Kidney (tissue), 14 donors: ENCODE data around the gene ARMC10. TPM values are rescaled to one million over a fixed set of nuclear protein-coding genes. Genes with fewer than 3 reads are reported as not detected.

Source experiments
- DNase-seq, 5 donors: peaks; one replicate each; pipeline ENCODE4 v3.0.0-alpha.2; 2013 to 2020
- FAIRE-seq: peaks from 2 replicates; lab custom pipeline; 2012; peaks lifted over from hg19 to GRCh38; lab: Jason Lieb, UNC
- H3K27ac ChIP-seq, 2 donors: one replicate each; pipeline ENCODE4 v1.7.0; 2013; ENCODE audit warnings: low read depth in 2 of 2, low read length in 2 of 2, inconsistent platforms in 1 of 2
- H3K27me3 ChIP-seq: one replicate; pipeline ENCODE4 v1.7.1; 2013; ENCODE audit warnings: low read length, inconsistent platforms; ENCODE audit not compliant: control insufficient read depth, insufficient read depth
- H3K36me3 ChIP-seq, 3 donors: one replicate each; pipeline versions ENCODE4 v1.7.0 to v1.7.1; 2013; ENCODE audit warnings: low read length in 3 of 3, control low read depth in 1 of 3, inconsistent platforms in 1 of 3; ENCODE audit not compliant: insufficient read depth in 3 of 3, control insufficient read depth in 2 of 3
- H3K4me1 ChIP-seq, 3 donors: one replicate each; pipeline versions ENCODE4 v1.7.0 to v1.7.1; 2013; ENCODE audit warnings: low read length in 3 of 3, inconsistent platforms in 1 of 3, low read depth in 1 of 3; ENCODE audit not compliant: control insufficient read depth in 2 of 3, insufficient read depth in 2 of 3
- H3K4me3 ChIP-seq, 3 donors: one replicate each; pipeline versions ENCODE4 v1.7.0 to v1.8.1; 2013; ENCODE audit warnings: low read length in 3 of 3, control low read depth in 1 of 3, inconsistent platforms in 1 of 3
- H3K9ac ChIP-seq, 3 donors: one replicate each; pipeline versions ENCODE4 v1.7.0 to v1.7.1; 2013; ENCODE audit warnings: low read length in 3 of 3, control low read depth in 1 of 3, inconsistent platforms in 1 of 3
- H3K9me3 ChIP-seq, 3 donors: one replicate each; pipeline versions ENCODE4 v1.7.0 to v1.7.1; 2013; ENCODE audit warnings: low read length in 3 of 3, control low read depth in 1 of 3, inconsistent platforms in 1 of 3; ENCODE audit not compliant: control insufficient read depth in 2 of 3, insufficient read depth in 1 of 3
- CTCF ChIP-seq: IDR thresholded peaks from 3 replicates; pipeline ENCODE4 v1.5.1; 2012; ENCODE audit warnings: mild to moderate bottlenecking, moderate library complexity, borderline replicate concordance; ENCODE audit not compliant: insufficient read depth; ENCODE audit errors: extremely low read depth
- intact Hi-C: fragments of 100-400 bp; cut with DNase I; formaldehyde crosslinking; loops from one replicate; pipeline ENCODE4 v1.11.1; 2022
- polyA plus RNA-seq: library from polyadenylated mRNA; stranded (reverse); fragments of 350-450 nt; fragmentation: Illumina TruSeq; extraction: RNeasy Lipid Tissue Mini Kit (QIAGEN cat#74804); gene quantifications from one replicate; pipeline ENCODE4 v1.2.3, GENCODE V29; 2014; ENCODE audit warnings: low read depth, low replicate concordance; ENCODE audit not compliant: insufficient read depth
- total RNA-seq: library from RNA; stranded (reverse); fragmentation: NEBNext Ultra II Directional; extraction: Animal tissue kit (Norgen Biotek cat#: 25700); gene quantifications from one replicate; pipeline ENCODE4 v1.2.1, GENCODE V29; 2021
- donor health status: control.
- donor health status: control.
- donor health status: control.
- donor health status: control.
- donor health status: control.
- donor health status: DM: yes; HTN: yes; CAD: no.
- donor health status: Normal renal cell carcinoma (clear cell type).

Gene ARMC10
- total and polyA plus RNA-seq, 2 donors from 2014 or later: 31.5 to 40.7 TPM

DNA sequence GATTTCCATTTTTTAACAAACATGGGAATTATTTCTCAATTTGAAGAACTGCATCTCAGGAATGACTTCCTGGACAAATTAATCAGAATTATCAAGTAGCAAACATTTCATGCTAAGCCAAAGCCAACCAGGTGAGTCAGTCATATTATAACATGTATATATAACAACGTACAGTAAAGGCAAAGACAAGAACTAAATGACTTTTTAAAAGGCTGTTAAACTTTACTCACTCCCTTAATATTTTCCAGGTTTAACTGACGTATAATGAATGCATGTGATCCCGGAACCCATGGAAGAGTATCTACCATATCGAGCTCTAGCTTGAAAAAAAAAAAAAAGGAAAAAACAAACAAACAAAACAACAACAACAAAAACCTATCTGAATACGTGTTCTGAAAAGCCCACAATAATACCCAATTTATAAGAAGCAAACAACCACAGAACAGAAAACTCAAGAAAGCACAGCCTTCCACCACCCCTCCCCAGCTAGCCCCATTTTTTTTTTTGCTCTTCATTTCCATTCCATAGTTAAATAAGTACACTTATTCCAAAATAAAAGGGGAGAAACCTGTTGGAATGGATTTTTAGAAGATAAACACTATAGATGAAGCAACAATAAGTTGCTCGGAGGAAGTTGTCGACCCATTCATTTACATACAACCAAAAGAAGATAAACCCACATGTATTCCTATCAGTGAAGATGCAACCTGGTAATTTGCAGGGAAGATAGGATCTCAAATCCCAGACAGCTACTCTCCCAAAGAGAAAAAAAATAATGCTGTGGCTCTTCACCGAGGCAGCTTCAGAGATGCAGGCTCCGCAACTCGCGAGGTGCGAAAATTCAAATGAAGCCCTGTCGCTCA, 73.4 kb downstream of the ARMC10 start:
- intact Hi-C loops: no loop called here
- peak overlapping the region; percentile 81 to 97 (median 89) for H3K9ac ChIP-seq
- H3K9me3 ChIP-seq: no peaks in the 10 kb centered on the region
- peak overlapping the region; percentile 98 for H3K27ac ChIP-seq
- no peak for FAIRE-seq
- no peaks in the 10 kb centered on the region for H3K27me3 ChIP-seq
- H3K4me1 ChIP-seq: peaks cover 5 to 12% (median 8%) of the 10 kb centered on the region in 3 donors
- no peaks in the 10 kb centered on the region for H3K36me3 ChIP-seq
- no peak for TF ChIP-seq CTCF
- DNase-seq: peak in 2 of 5 donors; percentile 43 to 48
- peak overlapping the region; percentile 91 to 95 (median 93) for H3K4me3 ChIP-seq

Other genes starting within 250 kb of the ARMC10 start
- gene LRRC17, start 162.1 kb upstream of the ARMC10 start, total RNA-seq: 4.0 TPM
- 2.1 TPM for gene LRRC17, start 162.1 kb upstream of the ARMC10 start, polyA plus RNA-seq
- 4.8 TPM for gene FBXL13, start 344 bp upstream of the ARMC10 start, total RNA-seq
- 1.5 TPM for gene FBXL13, start 344 bp upstream of the ARMC10 start, polyA plus RNA-seq
- 26.0 TPM for gene NAPEPLD, start 74.0 kb downstream of the ARMC10 start, total RNA-seq
- 16.1 TPM for gene NAPEPLD, start 74.0 kb downstream of the ARMC10 start, polyA plus RNA-seq
- gene PMPCB, start 222.3 kb downstream of the ARMC10 start, total RNA-seq: 65.8 TPM
- 85.3 TPM for gene PMPCB, start 222.3 kb downstream of the ARMC10 start, polyA plus RNA-seq